Stimulated activated CD4-positive, alpha-beta T cell treated with anti-CD3 and anti-CD28 coated beads, Interleukin-12 subunit alpha, Interleukin-12 subunit beta, amount 100 ng/mL, for 24 hours (primary cell): ENCODE measurements around the gene EIF3L.
A peak's percentile ranks its signal among the peaks of the same experiment; 100 is the strongest.

Experiments
- DNase-seq, 2 experiments: peaks; one replicate each; pipeline ENCODE4 v3.0.0-alpha.2; 2020; ENCODE audit warnings: low read depth in 2 of 2

Gene EIF3L

GRCh38 chr22:37817705-37818408 is 31.4 kb upstream of the EIF3L start:
- DNase-seq = peak; percentile 63 to 83

GRCh38 chr22:37818409-37819104 is 30.7 kb upstream of the EIF3L start:
- peak in 1 of 2 experiments; percentile 65 for DNase-seq

GRCh38 chr22:37819105-37819433 is 30.1 kb upstream of the EIF3L start:
- DNase-seq = no peak

GRCh38 chr22:37820350-37820749 is 28.9 kb upstream of the EIF3L start:
- no peak for DNase-seq

- DNase-seq = no peak
Observed at GRCh38 chr22:37822079-37822833, 27.0 kb upstream of the EIF3L start.

GRCh38 chr22:37823134-37823985 is 25.9 kb upstream of the EIF3L start, which contains the start of gene GALR3:
TSS of gene GALR3 (plus strand) at chr22:37823382. CDS start at chr22:37823407, 25 bp downstream.
- DNase-seq = no peak

GRCh38 chr22:37824674-37825641 is 24.3 kb upstream of the EIF3L start:
- no peak for DNase-seq

- no peak for DNase-seq
Observed at GRCh38 chr22:37827056-37827455, 22.2 kb upstream of the EIF3L start.

GRCh38 chr22:37830093-37830842 is 19.0 kb upstream of the EIF3L start:
- no peak for DNase-seq

GRCh38 chr22:37831472-37831871 is 17.7 kb upstream of the EIF3L start:
- DNase-seq = no peak

- no peak for DNase-seq
Observed at GRCh38 chr22:37832022-37832857, 17.0 kb upstream of the EIF3L start.

GRCh38 chr22:37842015-37842793 is 7.0 kb upstream of the EIF3L start:
- DNase-seq = no peak

- DNase-seq = peak; percentile 12 to 37
Observed at GRCh38 chr22:37843741-37844089, 5.5 kb upstream of the EIF3L start.

- no peak for DNase-seq
Observed at GRCh38 chr22:37844904-37845329, 4.3 kb upstream of the EIF3L start.

GRCh38 chr22:37846433-37846832 is 2.8 kb upstream of the EIF3L start:
- no peak for DNase-seq

- no peak for DNase-seq
Observed at GRCh38 chr22:37848587-37849088, 581 bp upstream of the EIF3L start.

GRCh38 chr22:37850801-37851200 is 1.6 kb downstream of the EIF3L start:
- no peak for DNase-seq

GRCh38 chr22:37852418-37852817 is 3.2 kb downstream of the EIF3L start:
- DNase-seq = no peak
